Hepatocyte (in vitro differentiated cells): ENCODE measurements around the gene SLX4IP. TPM values are rescaled to one million over a fixed set of nuclear protein-coding genes. Genes with fewer than 3 reads are reported as not detected.
A peak's percentile ranks its signal among the peaks of the same experiment; 100 is the strongest.

ENCODE experiments used
- DNase-seq: peaks from one replicate; pipeline ENCODE4 v3.0.0-alpha.2; 2016; ENCODE audit warnings: low spot score
- H2AFZ ChIP-seq: fragments of 200-600 bp; sonication (generic); 2 replicates; pipeline ENCODE4 v1.6.0; 2016; ENCODE audit warnings: antibody characterized with exemption, mild to moderate bottlenecking
- H3K27ac ChIP-seq: fragments of 200-600 bp; sonication (generic); 2 replicates; pipeline ENCODE4 v1.5.1; 2016; ENCODE audit warnings: mild to moderate bottlenecking
- H3K27me3 ChIP-seq: fragments of 200-600 bp; sonication (generic); 2 replicates; pipeline ENCODE4 v1.6.1; 2016
- H3K36me3 ChIP-seq: fragments of 200-600 bp; sonication (generic); replicated peaks from 2 replicates; pipeline ENCODE4 v1.5.1; 2016; ENCODE audit warnings: low read depth; ENCODE audit not compliant: insufficient read depth
- H3K4me1 ChIP-seq: fragments of 200-600 bp; sonication (generic); 2 replicates; pipeline ENCODE4 v1.5.1; 2016; ENCODE audit warnings: mild to moderate bottlenecking, moderate library complexity; ENCODE audit not compliant: insufficient read depth
- H3K4me2 ChIP-seq: fragments of 200-600 bp; sonication (generic); 2 replicates; pipeline ENCODE4 v1.6.0; 2016
- H3K4me3 ChIP-seq: fragments of 200-600 bp; sonication (generic); 2 replicates; pipeline ENCODE4 v1.5.1; 2016; ENCODE audit warnings: mild to moderate bottlenecking
- H3K79me2 ChIP-seq: fragments of 200-600 bp; sonication (generic); 2 replicates; pipeline ENCODE4 v1.6.0; 2017; ENCODE audit warnings: mild to moderate bottlenecking
- H3K9me2 ChIP-seq: fragments of 200-600 bp; sonication (generic); replicated peaks from 2 replicates; pipeline ENCODE4 v1.6.0; 2017; ENCODE audit warnings: mild to moderate bottlenecking; ENCODE audit not compliant: insufficient read depth
- H3K9me3 ChIP-seq: fragments of 200-600 bp; sonication (generic); 2 replicates; pipeline ENCODE4 v1.5.1; 2016; ENCODE audit warnings: low read depth, mild to moderate bottlenecking
- H4K20me1 ChIP-seq: fragments of 200-600 bp; sonication (generic); 2 replicates; pipeline ENCODE4 v1.6.0; 2016; ENCODE audit warnings: mild to moderate bottlenecking; ENCODE audit not compliant: insufficient read depth, poor library complexity, severe bottlenecking
- EZH2 ChIP-seq: fragments of 200-600 bp; sonication (generic); IDR thresholded peaks from 2 replicates; pipeline ENCODE4 v1.6.1; 2016; ENCODE audit warnings: antibody characterized with exemption, mild to moderate bottlenecking, borderline replicate concordance
- EZH2phosphoT487 ChIP-seq: fragments of 200-600 bp; sonication (generic); IDR thresholded peaks from one replicate; pipeline ENCODE4 v1.6.1; 2018; ENCODE audit warnings: antibody characterized with exemption, mild to moderate bottlenecking, low read depth, moderate library complexity; ENCODE audit not compliant: unreplicated experiment, severe bottlenecking
- WGBS: methylation state at CpG from one replicate; pipeline ENCODE4 v1.1.6; 2016; ENCODE audit warnings: low lambda C conversion rate; ENCODE audit errors: missing lambda C conversion rate; 5-methylcytosine and 5-hydroxymethylcytosine counted together
- polyA plus RNA-seq: library from polyadenylated mRNA; unstranded; fragments of >200 nt; fragmentation: Nextera tagmentation; extraction: Ambion mirVana; gene quantifications from 2 replicates; pipeline ENCODE4 v1.2.1, GENCODE V29; 2016
- total RNA-seq: library from RNA; depleted of rRNA; stranded (reverse); fragments of >200 nt; gene quantifications from 2 replicates; pipeline ENCODE4 v1.2.3, GENCODE V29; 2014
- TF ChIP-seq, protein P1 (sequence below): fragments of 200-600 bp; sonication (generic); IDR thresholded peaks from 2 replicates; pipeline ENCODE4 v1.5.1; 2016; ENCODE audit warnings: antibody characterized with exemption, mild to moderate bottlenecking; ENCODE audit not compliant: poor library complexity

The SLX4IP gene
- total and polyA plus RNA-seq, 2 experiments from 2014 or later = 2.9 to 5.7 TPM

DNA sequence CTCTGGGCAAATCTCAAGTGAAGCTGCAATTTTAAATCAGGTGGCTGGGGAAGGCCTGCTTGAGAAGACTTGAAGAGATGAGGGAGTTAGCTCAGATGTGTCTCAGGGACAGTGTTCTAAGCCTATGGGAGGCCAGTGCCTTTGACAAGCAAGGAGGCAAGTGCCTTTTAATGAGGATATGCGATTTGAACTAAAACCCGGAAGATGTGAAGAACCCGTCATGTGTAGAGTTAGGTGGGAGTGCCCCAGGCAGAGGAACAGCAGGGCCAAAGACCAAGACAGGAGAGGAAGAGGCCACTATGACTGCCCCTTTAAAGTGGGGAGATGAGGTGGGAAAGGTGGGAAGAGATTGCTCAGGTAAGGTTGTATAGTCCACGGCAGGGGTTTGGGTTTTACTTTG is 71.9 kb downstream of the SLX4IP start:
- H3K4me2 ChIP-seq = peak overlapping the region; percentile 54
- peaks cover 9% of the 10 kb centered on the region for H3K79me2 ChIP-seq
- H3K4me3 ChIP-seq = no peak overlapping the region
- no peaks in the 10 kb centered on the region for H3K9me3 ChIP-seq
- peaks cover 67% of the 10 kb centered on the region for H3K4me1 ChIP-seq
- no peaks in the 10 kb centered on the region for H4K20me1 ChIP-seq
- H3K27ac ChIP-seq = peak overlapping the region; percentile 87
- H2AFZ ChIP-seq = no peak overlapping the region
- 78% methylated on average over 4 of the region's 4 CpGs for WGBS
- no peaks in the 10 kb centered on the region for H3K27me3 ChIP-seq
- no peak for DNase-seq
- H3K36me3 ChIP-seq = no peaks in the 10 kb centered on the region
- TF ChIP-seq, protein P1, sequence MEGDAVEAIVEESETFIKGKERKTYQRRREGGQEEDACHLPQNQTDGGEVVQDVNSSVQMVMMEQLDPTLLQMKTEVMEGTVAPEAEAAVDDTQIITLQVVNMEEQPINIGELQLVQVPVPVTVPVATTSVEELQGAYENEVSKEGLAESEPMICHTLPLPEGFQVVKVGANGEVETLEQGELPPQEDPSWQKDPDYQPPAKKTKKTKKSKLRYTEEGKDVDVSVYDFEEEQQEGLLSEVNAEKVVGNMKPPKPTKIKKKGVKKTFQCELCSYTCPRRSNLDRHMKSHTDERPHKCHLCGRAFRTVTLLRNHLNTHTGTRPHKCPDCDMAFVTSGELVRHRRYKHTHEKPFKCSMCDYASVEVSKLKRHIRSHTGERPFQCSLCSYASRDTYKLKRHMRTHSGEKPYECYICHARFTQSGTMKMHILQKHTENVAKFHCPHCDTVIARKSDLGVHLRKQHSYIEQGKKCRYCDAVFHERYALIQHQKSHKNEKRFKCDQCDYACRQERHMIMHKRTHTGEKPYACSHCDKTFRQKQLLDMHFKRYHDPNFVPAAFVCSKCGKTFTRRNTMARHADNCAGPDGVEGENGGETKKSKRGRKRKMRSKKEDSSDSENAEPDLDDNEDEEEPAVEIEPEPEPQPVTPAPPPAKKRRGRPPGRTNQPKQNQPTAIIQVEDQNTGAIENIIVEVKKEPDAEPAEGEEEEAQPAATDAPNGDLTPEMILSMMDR = no peak
- TF ChIP-seq EZH2phosphoT487 = no peak
- TF ChIP-seq EZH2 = no peak
- no peaks in the 10 kb centered on the region for H3K9me2 ChIP-seq

DNA sequence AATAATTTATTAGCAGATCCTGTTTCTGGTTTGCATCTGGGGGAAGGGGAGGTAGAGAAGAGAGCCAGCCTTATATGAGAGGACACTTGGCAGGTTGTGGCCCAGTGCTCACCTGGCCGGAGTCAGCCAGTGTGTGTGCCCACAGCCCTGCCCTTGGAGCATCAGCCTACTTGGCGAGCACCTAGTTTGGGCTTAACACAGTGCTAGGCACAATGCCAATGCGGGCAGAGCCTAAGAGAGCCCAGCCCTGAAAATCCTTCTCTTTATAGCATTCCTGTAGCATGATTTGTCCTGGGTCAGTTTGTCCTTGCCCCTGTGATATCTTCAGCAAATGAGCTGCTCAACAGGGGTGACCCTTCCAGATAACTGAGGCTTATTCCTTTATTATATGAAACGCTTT is 73.0 kb downstream of the SLX4IP start:
- Histone ChIP-seq H3K4me1 (peaks cover 69% of the 10 kb centered on the region), H3K9me2 (no peaks in the 10 kb centered on the region), H3K36me3 (no peaks in the 10 kb centered on the region), H3K27me3 (no peaks in the 10 kb centered on the region), H3K4me3 (no peak overlapping the region), H4K20me1 (no peaks in the 10 kb centered on the region), H3K27ac (peak overlapping the region; percentile 82), H3K9me3 (no peaks in the 10 kb centered on the region), H3K79me2 (peaks cover 5% of the 10 kb centered on the region), H2AFZ (no peak overlapping the region), H3K4me2 (peak overlapping the region; percentile 39)
- WGBS = 71% methylated on average over 4 of the region's 4 CpGs
- no peak for TF ChIP-seq EZH2
- TF ChIP-seq, protein P1 = no peak
- peak; percentile 21 for DNase-seq

DNA sequence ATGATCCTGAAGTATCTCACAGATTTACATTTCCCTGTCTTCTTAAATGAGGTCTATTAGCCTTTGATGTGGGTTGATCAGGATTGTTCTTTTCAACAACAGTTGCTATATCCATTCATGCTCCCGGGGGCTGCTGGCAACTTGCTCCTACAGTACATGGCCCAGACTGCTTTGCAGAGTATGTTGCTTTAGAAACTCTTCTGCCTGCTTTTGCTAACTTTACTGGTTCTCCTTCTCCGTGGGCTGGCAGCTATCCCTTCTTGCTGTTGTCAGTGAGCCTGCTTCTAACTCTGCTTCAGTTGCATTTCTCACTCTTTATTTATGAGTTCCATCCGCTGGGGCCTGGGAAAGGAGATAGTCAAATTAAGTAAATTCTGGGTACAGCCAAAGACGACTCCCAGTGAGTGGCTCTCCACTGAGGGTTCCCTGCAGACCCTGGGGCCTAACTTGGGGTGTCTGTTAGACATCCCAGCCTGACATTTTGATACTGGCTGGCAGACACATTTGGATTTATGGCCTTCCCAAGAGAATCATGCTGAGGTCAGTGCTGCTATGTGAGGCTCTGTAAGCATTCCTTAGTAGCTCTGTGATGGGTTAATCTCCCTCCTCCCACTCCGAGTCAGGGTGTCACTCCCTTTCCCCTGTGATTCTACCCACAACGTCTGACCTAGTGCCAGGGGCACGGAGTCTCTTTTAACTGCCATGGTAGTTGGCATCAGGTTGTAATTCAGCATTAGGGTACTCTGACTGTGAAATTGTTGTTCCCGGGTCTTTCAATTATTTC is 73.6 kb downstream of the SLX4IP start:
- H3K4me3 ChIP-seq = no peak overlapping the region
- H3K9me2 ChIP-seq = no peaks in the 10 kb centered on the region
- H3K27ac ChIP-seq = peak overlapping the region; percentile 82
- H3K79me2 ChIP-seq = peaks cover 9% of the 10 kb centered on the region
- H2AFZ ChIP-seq = no peak overlapping the region
- DNase-seq = peak; percentile 44
- peaks cover 66% of the 10 kb centered on the region for H3K4me1 ChIP-seq
- H4K20me1 ChIP-seq = no peaks in the 10 kb centered on the region
- TF ChIP-seq EZH2 = no peak
- TF ChIP-seq, protein P1 = no peak
- TF ChIP-seq EZH2phosphoT487 = no peak
- H3K9me3 ChIP-seq = no peaks in the 10 kb centered on the region
- H3K36me3 ChIP-seq = no peaks in the 10 kb centered on the region
- H3K4me2 ChIP-seq = peak overlapping the region; percentile 39
- WGBS = 37% methylated on average over 8 of the region's 8 CpGs
- no peaks in the 10 kb centered on the region for H3K27me3 ChIP-seq
